ENCODE data around the gene PISD.

PISD gene

DNA sequence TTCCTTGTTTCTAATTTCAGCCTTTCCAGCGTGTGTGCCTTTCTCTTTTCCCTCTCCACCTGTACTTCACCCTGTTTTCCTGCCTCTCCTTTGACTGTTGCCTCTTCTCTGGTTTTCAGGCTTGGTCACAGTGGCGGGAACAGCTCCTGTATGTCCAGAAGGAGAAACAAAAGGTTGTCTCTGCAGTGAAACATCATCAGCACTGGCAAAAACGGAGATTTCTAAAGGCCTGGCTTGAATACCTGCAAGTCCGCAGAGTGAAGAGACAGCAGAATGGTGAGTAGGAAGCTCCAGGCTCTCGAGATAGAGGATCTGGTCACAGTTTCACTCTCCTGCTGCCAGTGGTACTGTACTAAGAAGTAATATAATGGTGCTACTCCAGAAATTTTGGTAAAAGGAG is 89.1 kb downstream of the PISD start:
- DNase-seq (ENCODE audit: low spot score) = no peak

DNA sequence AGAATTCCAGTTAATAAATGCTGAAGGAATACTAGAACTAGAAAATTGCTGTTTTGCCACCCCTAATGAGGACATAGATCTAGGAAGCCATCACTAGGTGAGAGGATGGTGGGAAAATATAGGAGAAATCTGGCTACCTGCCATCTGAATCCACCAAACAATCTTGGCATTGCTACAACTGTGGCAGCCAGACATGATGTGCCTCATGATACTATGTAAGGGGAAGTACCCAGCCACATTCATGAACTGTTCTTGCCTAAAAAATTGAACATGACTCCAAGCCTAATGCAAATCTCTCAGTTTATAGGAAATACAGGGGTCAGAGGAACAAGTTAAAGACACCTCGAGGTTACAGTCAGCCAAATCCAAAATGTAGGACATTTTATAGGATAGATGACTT is 92.9 kb downstream of the PISD start:
- no peak for DNase-seq (ENCODE audit: low spot score)
